ENCODE measurements around the gene ZNF580.

The ZNF580 gene

GRCh38 chr19:55643003-55643886 is 2.4 kb downstream of the ZNF580 start, which contains the start of gene ZNF581:
TSS of gene ZNF581 (plus strand) at chr19:55643649. CDS start at chr19:55644572, 923 bp downstream.
- Histone ChIP-seq H3K4me3 (ENCODE audit: low read depth, low read length) (peak within 1 kb of the TSS; percentile 91), H3K9ac (ENCODE audit: low read length) (peak within 1 kb of the TSS; percentile 92), H3K36me3 (ENCODE audit: control insufficient read depth, insufficient read depth, low read length) (peaks cover 16% of the 10 kb centered on the region), H3K27me3 (ENCODE audit: control insufficient read depth, insufficient read depth, low read length) (no peaks in the 10 kb centered on the region), H3K27ac (ENCODE audit: low read depth, low read length) (peak within 1 kb of the TSS; percentile 63), H3K9me3 (ENCODE audit: control insufficient read depth, insufficient read depth, low read depth, low read length) (no peaks in the 10 kb centered on the region), H3K4me1 (ENCODE audit: control insufficient read depth, insufficient read depth, low read length) (peaks cover 14% of the 10 kb centered on the region)

DNA sequence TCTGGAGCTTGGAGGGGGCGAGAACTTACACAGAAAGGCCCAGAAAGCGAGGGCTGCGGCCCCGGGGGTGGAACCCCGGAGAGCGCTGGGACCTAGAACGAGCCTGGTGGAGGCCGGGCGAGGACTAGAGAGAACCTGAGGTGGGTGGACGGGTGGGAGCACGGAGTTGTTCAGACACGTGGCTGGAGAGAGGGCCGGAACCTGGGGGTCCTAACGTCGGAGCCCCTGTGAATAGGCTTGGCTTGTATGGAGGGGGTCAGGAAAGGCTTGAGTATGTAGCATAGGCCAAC is 3.0 kb downstream of the ZNF580 start:
- peaks cover 16% of the 10 kb centered on the region for H3K36me3 ChIP-seq (ENCODE audit: control insufficient read depth, insufficient read depth, low read length)
- peak overlapping the region; percentile 63 for H3K27ac ChIP-seq (ENCODE audit: low read depth, low read length)
- peak overlapping the region; percentile 91 for H3K4me3 ChIP-seq (ENCODE audit: low read depth, low read length)
- H3K27me3 ChIP-seq (ENCODE audit: control insufficient read depth, insufficient read depth, low read length): no peaks in the 10 kb centered on the region
- H3K9ac ChIP-seq (ENCODE audit: low read length): peak overlapping the region; percentile 92
- no peaks in the 10 kb centered on the region for H3K9me3 ChIP-seq (ENCODE audit: control insufficient read depth, insufficient read depth, low read depth, low read length)
- peaks cover 18% of the 10 kb centered on the region for H3K4me1 ChIP-seq (ENCODE audit: control insufficient read depth, insufficient read depth, low read length)

GRCh38 chr19:55644191-55644833 is 3.5 kb downstream of the ZNF580 start:
- no peaks in the 10 kb centered on the region for H3K9me3 ChIP-seq (ENCODE audit: control insufficient read depth, insufficient read depth, low read depth, low read length)
- H3K27ac ChIP-seq (ENCODE audit: low read depth, low read length): peak overlapping the region; percentile 63; the same call in 1 of the 2 replicates
- peak overlapping the region; percentile 92 for H3K9ac ChIP-seq (ENCODE audit: low read length)
- H3K4me3 ChIP-seq (ENCODE audit: low read depth, low read length): peak overlapping the region; percentile 91
- H3K36me3 ChIP-seq (ENCODE audit: control insufficient read depth, insufficient read depth, low read length): peaks cover 16% of the 10 kb centered on the region
- H3K4me1 ChIP-seq (ENCODE audit: control insufficient read depth, insufficient read depth, low read length): peaks cover 18% of the 10 kb centered on the region
- no peaks in the 10 kb centered on the region for H3K27me3 ChIP-seq (ENCODE audit: control insufficient read depth, insufficient read depth, low read length)

GRCh38 chr19:55644842-55645511 is 4.2 kb downstream of the ZNF580 start:
- no peak overlapping the region for H3K27ac ChIP-seq (ENCODE audit: low read depth, low read length)
- peaks cover 18% of the 10 kb centered on the region for H3K4me1 ChIP-seq (ENCODE audit: control insufficient read depth, insufficient read depth, low read length)
- H3K4me3 ChIP-seq (ENCODE audit: low read depth, low read length): peak overlapping the region; percentile 91
- no peaks in the 10 kb centered on the region for H3K27me3 ChIP-seq (ENCODE audit: control insufficient read depth, insufficient read depth, low read length)
- peak overlapping the region; percentile 92 for H3K9ac ChIP-seq (ENCODE audit: low read length)
- no peaks in the 10 kb centered on the region for H3K9me3 ChIP-seq (ENCODE audit: control insufficient read depth, insufficient read depth, low read depth, low read length)
- peaks cover 16% of the 10 kb centered on the region for H3K36me3 ChIP-seq (ENCODE audit: control insufficient read depth, insufficient read depth, low read length)

GRCh38 chr19:55645512-55645881 is 4.7 kb downstream of the ZNF580 start:
- H3K9me3 ChIP-seq (ENCODE audit: control insufficient read depth, insufficient read depth, low read depth, low read length): no peaks in the 10 kb centered on the region
- H3K4me1 ChIP-seq (ENCODE audit: control insufficient read depth, insufficient read depth, low read length): peaks cover 15% of the 10 kb centered on the region
- no peak overlapping the region for H3K9ac ChIP-seq (ENCODE audit: low read length)
- H3K27me3 ChIP-seq (ENCODE audit: control insufficient read depth, insufficient read depth, low read length): no peaks in the 10 kb centered on the region
- no peak overlapping the region for H3K4me3 ChIP-seq (ENCODE audit: low read depth, low read length)
- peaks cover 16% of the 10 kb centered on the region for H3K36me3 ChIP-seq (ENCODE audit: control insufficient read depth, insufficient read depth, low read length)
- H3K27ac ChIP-seq (ENCODE audit: low read depth, low read length): no peak overlapping the region

DNA sequence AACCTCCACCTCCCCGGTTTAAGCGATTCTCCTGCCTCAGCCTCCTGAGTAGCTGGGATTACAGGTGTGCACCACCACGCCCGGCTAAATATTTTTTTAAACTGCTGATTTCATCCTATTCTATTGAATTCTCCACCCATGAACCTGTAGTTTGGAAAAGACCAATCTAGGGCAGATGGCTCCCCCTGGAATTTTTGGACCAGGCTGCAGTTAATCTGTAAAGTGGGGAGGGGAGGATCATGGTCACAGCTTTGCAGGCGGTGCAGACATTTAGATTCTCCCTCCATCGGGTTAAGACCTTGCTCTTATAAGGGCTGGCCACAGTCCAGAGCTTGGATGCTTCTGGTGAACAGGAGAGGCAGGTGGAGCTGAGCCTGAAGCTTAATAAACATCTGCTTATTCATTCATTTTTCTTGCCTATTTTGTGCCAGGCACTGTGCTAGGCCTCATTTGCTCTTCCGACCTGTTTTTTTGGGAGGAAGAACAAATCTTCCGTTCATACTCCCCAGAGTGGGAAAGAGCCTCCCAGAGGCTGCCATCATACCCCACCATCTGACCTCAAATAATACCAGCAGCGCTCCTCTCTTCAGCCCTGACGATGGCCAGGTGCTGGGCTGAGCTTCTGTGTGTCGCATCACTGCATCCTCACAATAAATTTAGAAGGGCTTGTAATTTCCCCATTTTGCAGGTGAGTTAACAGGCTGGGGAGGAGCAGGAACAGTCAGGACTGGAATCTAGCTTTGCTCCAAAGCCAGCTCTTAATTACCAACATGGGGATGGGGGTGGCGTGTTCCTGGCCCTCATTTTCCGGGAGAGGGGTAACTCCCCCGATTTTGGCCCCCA is 6.3 kb downstream of the ZNF580 start:
- Histone ChIP-seq H3K4me1 (ENCODE audit: control insufficient read depth, insufficient read depth, low read length) (peaks cover 16% of the 10 kb centered on the region), H3K27ac (ENCODE audit: low read depth, low read length) (no peak overlapping the region), H3K36me3 (ENCODE audit: control insufficient read depth, insufficient read depth, low read length) (peaks cover 16% of the 10 kb centered on the region), H3K27me3 (ENCODE audit: control insufficient read depth, insufficient read depth, low read length) (no peaks in the 10 kb centered on the region), H3K9me3 (ENCODE audit: control insufficient read depth, insufficient read depth, low read depth, low read length) (no peaks in the 10 kb centered on the region), H3K9ac (ENCODE audit: low read length) (peak overlapping the region; percentile 93), H3K4me3 (ENCODE audit: low read depth, low read length) (peak overlapping the region; percentile 89)

DNA sequence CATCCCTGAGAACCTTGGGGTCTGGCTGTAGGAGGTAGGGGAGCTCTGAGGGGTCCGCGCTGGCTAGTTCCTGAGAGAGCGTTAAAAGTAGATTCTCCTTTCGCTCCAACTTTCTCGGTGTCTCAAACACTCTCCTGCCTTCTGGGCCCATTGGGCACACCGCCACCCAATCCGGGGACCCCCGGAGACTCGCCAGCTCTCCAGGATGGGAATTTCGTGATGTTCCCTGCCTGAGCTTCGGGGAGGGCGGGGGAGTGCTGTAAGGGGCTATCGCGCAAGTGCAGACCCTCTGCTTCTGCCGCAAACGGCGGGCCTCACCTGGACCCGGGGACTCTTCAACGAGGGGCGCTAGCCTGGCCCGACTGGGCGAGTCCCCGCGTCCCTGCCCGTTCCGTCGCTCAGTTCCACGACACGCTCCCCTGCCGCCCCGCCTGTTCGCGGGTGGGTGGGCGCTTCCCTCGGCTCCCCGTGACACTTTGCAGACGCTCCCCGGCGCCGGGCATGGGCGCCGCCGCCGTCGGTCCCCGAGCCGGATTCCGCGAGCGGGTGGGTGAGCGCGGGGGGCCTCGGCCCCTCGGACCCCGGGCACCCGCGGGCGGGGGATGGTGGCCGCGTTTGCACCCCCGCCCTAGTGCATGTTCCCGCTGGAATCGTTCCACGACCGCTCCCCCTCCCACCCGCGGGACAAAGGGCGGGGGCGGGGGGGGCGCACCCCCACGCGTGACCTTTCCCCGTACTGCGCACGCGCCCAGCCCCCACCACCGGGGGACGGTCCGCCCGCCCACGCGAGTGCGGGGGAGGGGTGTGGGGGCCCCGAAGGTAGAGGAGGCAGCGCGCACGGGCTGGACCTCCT is 7.2 kb downstream of the ZNF580 start, which contains the start of gene CCDC106:
CCDC106 (plus strand) TSS at position 481 of the 853 bp plus-strand sequence. CDS start 835 bp downstream, outside the sequence.
- H3K36me3 ChIP-seq (ENCODE audit: control insufficient read depth, insufficient read depth, low read length): peaks cover 16% of the 10 kb centered on the region
- H3K4me1 ChIP-seq (ENCODE audit: control insufficient read depth, insufficient read depth, low read length): peaks cover 17% of the 10 kb centered on the region
- H3K4me3 ChIP-seq (ENCODE audit: low read depth, low read length): peak within 1 kb of the TSS; percentile 89
- H3K27me3 ChIP-seq (ENCODE audit: control insufficient read depth, insufficient read depth, low read length): no peaks in the 10 kb centered on the region
- peak within 1 kb of the TSS; percentile 85 for H3K27ac ChIP-seq (ENCODE audit: low read depth, low read length)
- no peaks in the 10 kb centered on the region for H3K9me3 ChIP-seq (ENCODE audit: control insufficient read depth, insufficient read depth, low read depth, low read length)
- H3K9ac ChIP-seq (ENCODE audit: low read length): peak within 1 kb of the TSS; percentile 93

DNA sequence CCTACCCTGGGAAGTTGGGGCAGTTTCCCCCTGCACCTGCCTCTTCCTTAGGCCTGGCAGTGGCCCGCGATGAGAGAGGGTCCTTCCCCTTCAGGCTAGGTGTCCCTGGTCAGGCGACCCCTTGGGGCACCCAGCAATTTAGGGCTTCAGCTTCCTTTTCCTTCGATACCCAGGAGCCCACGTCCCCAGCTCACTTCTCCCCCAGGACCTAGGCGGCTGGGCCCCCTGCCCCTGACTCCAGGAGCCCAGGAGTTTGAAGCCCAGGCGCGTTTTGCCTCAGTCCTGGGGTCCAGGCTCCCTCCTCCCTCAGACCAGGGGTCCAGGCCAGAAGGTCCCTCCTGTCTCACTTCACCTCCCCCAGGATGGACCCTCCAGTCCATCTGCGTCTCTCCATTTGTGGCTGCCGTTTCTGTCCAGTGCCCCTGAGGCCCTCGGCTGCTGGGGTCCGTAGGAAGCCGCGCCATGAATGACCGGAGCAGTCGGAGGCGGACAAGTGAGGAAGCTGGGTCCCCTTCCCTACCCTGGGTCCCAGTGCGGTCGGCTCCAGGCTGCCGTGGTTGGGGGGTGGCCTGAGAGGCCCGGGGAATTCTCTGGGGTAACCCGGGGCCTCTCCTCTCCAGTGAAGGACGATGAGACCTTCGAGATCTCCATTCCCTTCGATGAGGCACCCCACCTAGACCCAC is 7.9 kb downstream of the ZNF580 start:
- H3K36me3 ChIP-seq (ENCODE audit: control insufficient read depth, insufficient read depth, low read length): peaks cover 16% of the 10 kb centered on the region
- peak overlapping the region; percentile 89 for H3K4me3 ChIP-seq (ENCODE audit: low read depth, low read length)
- H3K4me1 ChIP-seq (ENCODE audit: control insufficient read depth, insufficient read depth, low read length): peaks cover 14% of the 10 kb centered on the region
- peak overlapping the region; percentile 85; the same call in 1 of the 2 replicates for H3K27ac ChIP-seq (ENCODE audit: low read depth, low read length)
- H3K9ac ChIP-seq (ENCODE audit: low read length): peak overlapping the region; percentile 93
- H3K9me3 ChIP-seq (ENCODE audit: control insufficient read depth, insufficient read depth, low read depth, low read length): no peaks in the 10 kb centered on the region
- H3K27me3 ChIP-seq (ENCODE audit: control insufficient read depth, insufficient read depth, low read length): no peaks in the 10 kb centered on the region

DNA sequence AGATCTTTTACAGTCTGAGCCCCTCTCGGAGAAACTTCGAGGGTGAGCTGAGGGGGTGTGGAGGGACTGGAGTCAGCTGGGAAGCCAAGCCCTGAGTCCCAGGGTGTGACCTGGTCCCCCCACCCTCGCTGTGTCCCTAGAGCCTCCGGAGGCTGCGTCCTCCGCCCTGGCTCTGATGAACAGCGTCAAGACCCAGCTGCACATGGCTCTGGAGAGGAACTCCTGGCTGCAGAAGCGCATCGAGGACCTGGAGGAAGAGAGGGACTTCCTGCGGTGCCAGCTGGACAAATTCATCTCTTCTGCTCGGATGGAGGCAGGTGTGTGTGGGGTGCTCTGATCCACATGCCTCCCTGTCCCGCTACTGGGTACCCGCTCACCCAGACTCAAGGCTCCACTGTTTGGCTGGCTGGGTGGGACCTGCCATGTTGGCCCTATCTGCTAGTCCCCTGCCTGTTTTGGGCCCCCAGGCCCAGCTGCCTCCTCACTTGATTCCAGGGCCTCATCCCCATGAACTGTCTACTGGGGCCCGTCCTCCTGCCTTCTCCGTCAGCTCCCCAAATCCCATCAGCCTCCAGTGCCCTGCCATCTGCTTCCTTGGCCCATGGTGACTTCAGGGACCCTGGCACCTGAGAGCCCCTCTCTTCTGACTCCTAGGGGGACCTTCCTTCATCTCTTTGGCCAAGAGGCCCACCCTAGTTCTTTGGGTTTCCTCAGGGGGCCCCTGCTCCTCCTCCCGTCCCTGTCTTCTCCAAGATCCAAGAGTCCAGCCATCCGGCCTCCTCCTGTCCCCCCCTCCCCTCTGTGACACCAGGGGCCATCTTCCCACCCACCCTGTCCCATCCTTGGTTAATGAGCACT is 8.7 kb downstream of the ZNF580 start:
- peak overlapping the region; percentile 89; the same call in 1 of the 2 replicates for H3K4me3 ChIP-seq (ENCODE audit: low read depth, low read length)
- no peak overlapping the region for H3K27ac ChIP-seq (ENCODE audit: low read depth, low read length)
- no peaks in the 10 kb centered on the region for H3K27me3 ChIP-seq (ENCODE audit: control insufficient read depth, insufficient read depth, low read length)
- peaks cover 14% of the 10 kb centered on the region for H3K36me3 ChIP-seq (ENCODE audit: control insufficient read depth, insufficient read depth, low read length)
- no peaks in the 10 kb centered on the region for H3K9me3 ChIP-seq (ENCODE audit: control insufficient read depth, insufficient read depth, low read depth, low read length)
- peaks cover 14% of the 10 kb centered on the region for H3K4me1 ChIP-seq (ENCODE audit: control insufficient read depth, insufficient read depth, low read length)
- no peak overlapping the region for H3K9ac ChIP-seq (ENCODE audit: low read length)
